Measurements from ENCODE around the gene GNAQ.

The GNAQ gene

DNA sequence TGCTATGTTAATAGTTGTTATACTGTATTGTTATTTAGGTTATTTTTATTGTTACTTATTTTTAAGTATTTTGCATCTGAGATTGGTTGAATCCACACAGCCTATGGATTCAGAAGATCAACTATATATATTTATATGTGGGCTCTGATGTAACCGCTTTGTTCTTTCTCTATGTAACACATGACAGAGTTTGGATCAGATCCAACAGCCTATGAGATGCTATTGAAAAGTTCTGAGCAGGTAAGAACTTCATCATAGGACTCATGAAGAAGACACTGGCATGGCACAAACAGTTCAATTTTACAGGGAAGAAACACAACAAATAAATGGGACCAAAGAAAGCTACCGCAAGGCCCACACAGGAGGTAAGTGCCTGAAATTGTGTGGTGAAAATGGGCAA, 93.4 kb downstream of the GNAQ start:
- ChIA-PET POLR2A (no interaction called here), CTCF (no interaction called here)
- H3K4me3 ChIP-seq (ENCODE audit: low read depth, low read length) = no peak overlapping the region
- DNase-seq (ENCODE audit: low read depth, low spot score) = no peak
- TF ChIP-seq, protein P1, sequence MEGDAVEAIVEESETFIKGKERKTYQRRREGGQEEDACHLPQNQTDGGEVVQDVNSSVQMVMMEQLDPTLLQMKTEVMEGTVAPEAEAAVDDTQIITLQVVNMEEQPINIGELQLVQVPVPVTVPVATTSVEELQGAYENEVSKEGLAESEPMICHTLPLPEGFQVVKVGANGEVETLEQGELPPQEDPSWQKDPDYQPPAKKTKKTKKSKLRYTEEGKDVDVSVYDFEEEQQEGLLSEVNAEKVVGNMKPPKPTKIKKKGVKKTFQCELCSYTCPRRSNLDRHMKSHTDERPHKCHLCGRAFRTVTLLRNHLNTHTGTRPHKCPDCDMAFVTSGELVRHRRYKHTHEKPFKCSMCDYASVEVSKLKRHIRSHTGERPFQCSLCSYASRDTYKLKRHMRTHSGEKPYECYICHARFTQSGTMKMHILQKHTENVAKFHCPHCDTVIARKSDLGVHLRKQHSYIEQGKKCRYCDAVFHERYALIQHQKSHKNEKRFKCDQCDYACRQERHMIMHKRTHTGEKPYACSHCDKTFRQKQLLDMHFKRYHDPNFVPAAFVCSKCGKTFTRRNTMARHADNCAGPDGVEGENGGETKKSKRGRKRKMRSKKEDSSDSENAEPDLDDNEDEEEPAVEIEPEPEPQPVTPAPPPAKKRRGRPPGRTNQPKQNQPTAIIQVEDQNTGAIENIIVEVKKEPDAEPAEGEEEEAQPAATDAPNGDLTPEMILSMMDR (IDR thresholded peaks at IDR 0.05; ENCODE audit: insufficient read depth, low read length, missing control alignments) = no peak

GRCh38 chr9:77935974-77936373, 95.6 kb downstream of the GNAQ start:
- no peak for DNase-seq (ENCODE audit: low read depth, low spot score)
- TF ChIP-seq, protein P1 (IDR thresholded peaks at IDR 0.05; ENCODE audit: insufficient read depth, low read length, missing control alignments) = no peak
- H3K4me3 ChIP-seq (ENCODE audit: low read depth, low read length) = no peak overlapping the region
- CTCF ChIA-PET = no interaction called here
- POLR2A ChIA-PET = no interaction called here

DNA sequence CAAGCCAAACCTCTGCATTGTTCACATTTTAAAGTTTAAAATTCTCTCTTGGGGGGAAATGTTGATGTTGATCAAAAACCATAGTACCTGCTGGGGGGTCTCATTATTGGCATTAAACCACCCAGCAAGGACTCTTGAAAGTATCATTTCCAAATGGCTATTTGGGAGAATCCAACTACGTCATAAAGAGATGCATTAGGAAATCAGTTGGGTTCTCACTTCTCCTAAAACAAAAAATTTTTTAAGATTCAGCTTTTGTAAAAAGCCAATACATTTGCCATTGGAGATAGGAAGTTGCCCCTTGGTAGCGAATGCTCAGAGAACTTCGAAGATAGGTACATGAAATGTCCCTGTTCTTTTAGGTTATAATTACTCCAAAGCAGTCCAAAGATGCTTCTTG, 96.4 kb downstream of the GNAQ start:
- H3K4me3 ChIP-seq (ENCODE audit: low read depth, low read length) = no peak overlapping the region
- POLR2A ChIA-PET = no interaction called here
- TF ChIP-seq, protein P1 (IDR thresholded peaks at IDR 0.05; ENCODE audit: insufficient read depth, low read length, missing control alignments) = no peak
- DNase-seq (ENCODE audit: low read depth, low spot score) = no peak
- CTCF ChIA-PET = no interaction called here

DNA sequence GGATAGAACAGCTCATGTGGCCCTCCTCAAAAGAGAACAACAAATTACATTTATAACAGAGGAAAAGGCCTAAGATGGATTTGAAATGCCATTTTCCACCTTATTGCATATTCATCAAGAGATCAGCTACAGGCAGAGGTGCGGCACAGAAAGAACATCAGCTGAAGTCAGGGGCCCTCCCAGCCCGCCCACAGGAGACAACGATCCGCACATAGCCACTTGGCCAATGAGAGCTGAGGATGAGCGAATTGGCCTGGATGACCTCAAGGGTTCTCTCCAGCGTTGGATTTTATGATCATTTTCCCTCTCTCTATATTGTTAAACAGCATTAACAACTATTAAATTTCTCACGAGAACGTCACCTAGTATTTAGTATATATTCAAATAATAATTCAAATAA, 97.6 kb downstream of the GNAQ start:
- H3K4me3 ChIP-seq (ENCODE audit: low read depth, low read length) = no peak overlapping the region
- TF ChIP-seq, protein P1 (IDR thresholded peaks at IDR 0.05; ENCODE audit: insufficient read depth, low read length, missing control alignments) = no peak
- DNase-seq (ENCODE audit: low read depth, low spot score) = no peak
- POLR2A ChIA-PET = no interaction called here
- CTCF ChIA-PET = no interaction called here

DNA sequence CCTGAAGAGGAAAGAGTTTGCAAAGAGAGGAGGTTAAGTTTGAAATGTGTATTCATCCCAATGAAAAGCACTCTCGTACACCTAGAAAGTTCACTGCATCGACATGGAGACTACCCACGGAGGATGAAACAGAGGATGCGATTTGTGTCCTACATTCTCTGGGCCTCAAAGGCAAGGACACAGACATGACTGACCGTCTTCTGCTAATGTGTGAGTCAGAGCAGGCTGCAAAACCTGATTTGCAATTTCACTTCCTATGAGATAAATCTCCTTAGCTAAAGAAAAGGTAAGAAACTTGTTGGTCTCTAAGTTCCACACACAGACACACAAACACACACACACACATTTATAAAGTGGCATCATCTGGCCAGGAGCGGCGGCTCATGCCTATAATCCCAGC, 98.6 kb downstream of the GNAQ start:
- DNase-seq (ENCODE audit: low read depth, low spot score) = no peak
- H3K4me3 ChIP-seq (ENCODE audit: low read depth, low read length) = no peak overlapping the region
- ChIA-PET POLR2A (no interaction called here), CTCF (no interaction called here)
- TF ChIP-seq, protein P1 (IDR thresholded peaks at IDR 0.05; ENCODE audit: insufficient read depth, low read length, missing control alignments) = no peak

DNA sequence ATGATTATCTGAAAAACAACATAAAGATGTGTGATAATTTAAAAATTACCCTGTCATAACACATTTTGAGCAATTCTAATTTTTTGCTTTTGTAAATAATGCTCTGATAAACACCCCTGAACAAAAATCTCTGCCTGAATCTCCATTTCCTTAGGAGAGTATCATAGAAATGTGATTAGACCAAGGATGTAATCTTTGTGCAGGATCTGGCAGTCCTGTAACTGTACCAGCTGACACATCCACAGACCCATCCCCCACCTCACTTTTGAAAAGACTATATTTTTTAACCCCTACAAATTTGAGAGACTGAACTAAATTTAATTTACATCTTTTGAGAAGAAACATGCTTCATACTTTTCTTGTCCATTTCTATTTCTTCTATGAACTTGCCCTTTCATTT, 101.7 kb downstream of the GNAQ start:
- no peak overlapping the region for H3K4me3 ChIP-seq (ENCODE audit: low read depth, low read length)
- CTCF ChIA-PET = no interaction called here
- DNase-seq (ENCODE audit: low read depth, low spot score) = no peak
- POLR2A ChIA-PET = no interaction called here
- TF ChIP-seq, protein P1 (IDR thresholded peaks at IDR 0.05; ENCODE audit: insufficient read depth, low read length, missing control alignments) = no peak

All from AG04449 (cell line).